Limb (tissue), 2 donors: ENCODE data around the gene CASP6.

Experiments used
- DNase-seq, 2 donors: peaks; one replicate each; pipeline ENCODE4 v3.0.0-alpha.2; 2016; ENCODE audit errors: extremely low spot score in 2 of 2

The CASP6 gene

GRCh38 chr4:109702950-109703663 is at the start of gene CASP6:
TSS of gene CASP6 (minus strand) at chr4:109703445. CDS start at chr4:109703395, 50 bp downstream.
- peak; percentile 70 to 86 for DNase-seq

- no peak for DNase-seq
These were observed 49.3 kb upstream of the CASP6 start for GRCh38 chr4:109752525-109752924.

- DNase-seq: no peak
These were observed 48.6 kb upstream of the CASP6 start for GRCh38 chr4:109751852-109752251.

- DNase-seq: no peak
These were observed 47.5 kb upstream of the CASP6 start for GRCh38 chr4:109750652-109751244.

GRCh38 chr4:109749388-109750082 is 46.3 kb upstream of the CASP6 start:
- no peak for DNase-seq

- DNase-seq: no peak
These were observed 44.9 kb upstream of the CASP6 start for GRCh38 chr4:109748114-109748513.

GRCh38 chr4:109746728-109747127 is 43.5 kb upstream of the CASP6 start:
- DNase-seq: no peak

- DNase-seq: no peak
These were observed 42.6 kb upstream of the CASP6 start for GRCh38 chr4:109745830-109746229.

- DNase-seq: no peak
These were observed 36.3 kb upstream of the CASP6 start for GRCh38 chr4:109739547-109739946.

- DNase-seq: no peak
These were observed 35.0 kb upstream of the CASP6 start for GRCh38 chr4:109738104-109738872.

GRCh38 chr4:109735566-109736365 is 32.5 kb upstream of the CASP6 start:
- no peak for DNase-seq

- no peak for DNase-seq
These were observed 30.5 kb upstream of the CASP6 start for GRCh38 chr4:109733728-109734127.

GRCh38 chr4:109730619-109731545 is 27.6 kb upstream of the CASP6 start:
- no peak for DNase-seq

- peak; percentile 64 to 86 for DNase-seq
These were observed 26.7 kb upstream of the CASP6 start, which contains the start of gene PLA2G12A for GRCh38 chr4:109729718-109730618. TSS of gene PLA2G12A (minus strand) at chr4:109730070. CDS start at chr4:109729809, 261 bp downstream.

GRCh38 chr4:109729117-109729717 is 26.0 kb upstream of the CASP6 start:
- DNase-seq: peak; percentile 3 to 59

- no peak for DNase-seq
These were observed 25.1 kb upstream of the CASP6 start for GRCh38 chr4:109728385-109728784.

GRCh38 chr4:109723110-109723509 is 19.9 kb upstream of the CASP6 start:
- no peak for DNase-seq

- DNase-seq: no peak
These were observed 19.1 kb upstream of the CASP6 start for GRCh38 chr4:109722357-109722756.
